ENCODE data around the gene PPP1R8. TPM values are rescaled to one million over a fixed set of nuclear protein-coding genes. Genes with fewer than 3 reads are reported as not detected.
A peak's percentile ranks its signal among the peaks of the same experiment; 100 is the strongest.
"Not testable (repeated sequence)": the region's sequence is repeated elsewhere in the genome, so short reads cannot be mapped to it uniquely, and the experiment has no call there.

The PPP1R8 gene
- total RNA-seq, 4 donors from 2014 or later = 32.5 to 43.5 (median 35.2) TPM

DNA sequence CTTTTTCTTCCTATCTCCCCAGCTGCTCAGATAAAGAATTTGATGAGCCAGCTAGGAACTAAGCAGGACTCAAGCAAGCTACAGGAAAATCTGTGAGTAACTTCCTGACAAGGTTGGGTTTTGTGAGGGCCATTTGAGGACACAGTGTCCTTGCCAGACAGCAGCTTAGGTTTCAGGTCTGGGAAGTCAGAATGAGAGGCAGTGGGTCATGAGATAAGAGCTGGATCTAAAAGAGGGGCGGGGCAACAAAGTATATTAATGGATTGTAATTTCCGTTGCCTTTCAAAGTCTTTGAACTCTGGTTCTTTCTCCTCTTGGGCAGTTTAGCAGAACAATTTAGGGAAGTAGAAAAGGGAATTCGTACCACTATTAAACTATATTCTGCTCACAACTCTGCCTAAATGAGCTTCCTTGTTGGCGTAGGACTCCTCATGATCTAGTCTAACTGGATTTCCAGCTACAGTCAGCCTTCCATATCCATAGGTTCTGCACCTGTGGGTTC, 41.0 kb upstream of the PPP1R8 start:
- Histone ChIP-seq H3K9me3 (no peaks in the 10 kb centered on the region), H3K27me3 (no peaks in the 10 kb centered on the region), H3K27ac (peak overlapping the region; percentile 70), H3K36me3 (peaks cover 42% of the 10 kb centered on the region), H3K4me3 (no peak overlapping the region), H3K4me1 (peaks cover 45% of the 10 kb centered on the region)
- TF ChIP-seq POLR2AphosphoS5 (IDR thresholded peaks at IDR 0.05) (no peak), EP300 (IDR thresholded peaks at IDR 0.05) (no peak), POLR2A (IDR thresholded peaks at IDR 0.05) (no peak)
- TF ChIP-seq, protein P1, sequence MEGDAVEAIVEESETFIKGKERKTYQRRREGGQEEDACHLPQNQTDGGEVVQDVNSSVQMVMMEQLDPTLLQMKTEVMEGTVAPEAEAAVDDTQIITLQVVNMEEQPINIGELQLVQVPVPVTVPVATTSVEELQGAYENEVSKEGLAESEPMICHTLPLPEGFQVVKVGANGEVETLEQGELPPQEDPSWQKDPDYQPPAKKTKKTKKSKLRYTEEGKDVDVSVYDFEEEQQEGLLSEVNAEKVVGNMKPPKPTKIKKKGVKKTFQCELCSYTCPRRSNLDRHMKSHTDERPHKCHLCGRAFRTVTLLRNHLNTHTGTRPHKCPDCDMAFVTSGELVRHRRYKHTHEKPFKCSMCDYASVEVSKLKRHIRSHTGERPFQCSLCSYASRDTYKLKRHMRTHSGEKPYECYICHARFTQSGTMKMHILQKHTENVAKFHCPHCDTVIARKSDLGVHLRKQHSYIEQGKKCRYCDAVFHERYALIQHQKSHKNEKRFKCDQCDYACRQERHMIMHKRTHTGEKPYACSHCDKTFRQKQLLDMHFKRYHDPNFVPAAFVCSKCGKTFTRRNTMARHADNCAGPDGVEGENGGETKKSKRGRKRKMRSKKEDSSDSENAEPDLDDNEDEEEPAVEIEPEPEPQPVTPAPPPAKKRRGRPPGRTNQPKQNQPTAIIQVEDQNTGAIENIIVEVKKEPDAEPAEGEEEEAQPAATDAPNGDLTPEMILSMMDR (IDR thresholded peaks at IDR 0.05) = no peak
- DNase-seq (ENCODE audit: low spot score in 2 of 2) = no peak
- 53% methylated on average over 4 of the region's 4 CpGs for WGBS

DNA sequence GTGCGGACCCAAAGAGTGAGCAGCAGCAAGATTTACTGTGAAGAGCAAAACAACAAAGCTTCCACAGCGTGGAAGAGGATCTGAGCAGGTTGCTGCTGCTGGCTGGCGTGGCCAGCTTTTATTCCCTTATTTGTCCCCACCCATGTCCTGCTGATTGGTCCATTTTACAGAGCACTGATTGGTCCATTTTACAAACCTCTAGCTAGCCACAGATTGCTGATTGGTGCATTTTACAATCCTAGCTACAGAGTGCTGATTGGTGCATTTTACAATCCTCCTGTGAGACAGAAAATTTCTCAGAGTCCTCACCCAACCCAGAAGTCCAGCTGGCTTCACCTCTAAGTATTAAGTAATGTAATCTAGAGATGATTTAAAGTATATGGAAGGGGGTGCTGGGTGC, 40.3 kb upstream of the PPP1R8 start:
- Histone ChIP-seq H3K4me1 (peaks cover 45% of the 10 kb centered on the region), H3K27ac (peak overlapping the region; percentile 70), H3K36me3 (peaks cover 47% of the 10 kb centered on the region)
- not testable (repeated sequence) for DNase-seq (ENCODE audit: low spot score in 2 of 2); H3K9me3 ChIP-seq; H3K4me3 ChIP-seq; H3K27me3 ChIP-seq
- WGBS = 97% methylated on average over 3 of the region's 3 CpGs

DNA sequence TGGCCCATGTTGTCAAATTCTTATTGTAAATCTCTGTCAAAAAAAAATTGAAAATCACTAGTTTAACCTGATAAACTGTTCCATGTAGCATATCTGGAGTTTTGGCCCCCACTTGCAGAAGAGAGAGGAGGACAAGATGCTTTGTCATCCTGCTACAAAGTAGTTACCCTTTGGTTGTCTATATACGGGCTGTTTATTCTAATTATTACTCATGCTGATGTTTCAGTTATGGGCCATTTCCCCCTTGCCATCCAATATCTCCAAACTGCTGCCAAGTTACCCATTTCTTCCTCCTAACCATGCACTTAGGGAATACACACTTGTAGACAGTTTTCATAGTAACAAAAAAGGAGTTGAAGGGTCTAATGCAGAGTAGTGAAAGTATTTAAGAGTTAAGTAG, 35.0 kb upstream of the PPP1R8 start:
- Histone ChIP-seq H3K9me3 (no peaks in the 10 kb centered on the region), H3K4me1 (no peaks in the 10 kb centered on the region), H3K4me3 (no peak overlapping the region), H3K36me3 (peaks cover 84% of the 10 kb centered on the region), H3K27ac (no peak overlapping the region), H3K27me3 (no peaks in the 10 kb centered on the region)
- 68% methylated on average over 1 of the region's 1 CpG for WGBS
- no peak for DNase-seq (ENCODE audit: low spot score in 2 of 2)
- no peak for TF ChIP-seq EP300 (IDR thresholded peaks at IDR 0.05)
- no peak for TF ChIP-seq POLR2AphosphoS5 (IDR thresholded peaks at IDR 0.05)
- no peak for TF ChIP-seq POLR2A (IDR thresholded peaks at IDR 0.05)
- TF ChIP-seq, protein P1 (IDR thresholded peaks at IDR 0.05) = no peak

DNA sequence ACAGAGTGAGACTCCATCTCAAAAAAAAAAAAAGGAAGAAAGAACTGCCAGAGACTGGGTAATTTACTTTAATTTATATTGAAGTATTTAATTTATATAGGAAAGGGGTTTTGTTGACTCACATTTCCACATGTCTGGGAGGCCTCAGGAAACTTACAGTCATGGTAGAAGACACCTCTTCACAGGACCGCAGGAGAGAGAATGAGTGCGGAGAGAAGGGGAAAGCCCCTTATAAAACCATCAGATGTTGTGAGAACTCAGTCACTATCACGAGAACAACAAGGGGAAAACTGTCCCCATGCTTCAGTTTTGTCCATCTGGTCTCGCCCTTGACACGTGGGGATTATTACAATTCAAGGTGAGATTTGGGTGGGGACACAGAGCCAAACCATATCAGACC, 25.8 kb upstream of the PPP1R8 start:
- Histone ChIP-seq H3K4me1 (no peaks in the 10 kb centered on the region), H3K4me3 (no peak overlapping the region), H3K36me3 (peaks cover 74% of the 10 kb centered on the region), H3K9me3 (no peaks in the 10 kb centered on the region), H3K27me3 (no peaks in the 10 kb centered on the region), H3K27ac (no peak overlapping the region)
- TF ChIP-seq POLR2A (IDR thresholded peaks at IDR 0.05) (no peak), POLR2AphosphoS5 (IDR thresholded peaks at IDR 0.05) (no peak), EP300 (IDR thresholded peaks at IDR 0.05) (no peak)
- TF ChIP-seq, protein P1 (IDR thresholded peaks at IDR 0.05) = no peak
- 88% methylated on average over 5 of the region's 5 CpGs for WGBS
- no peak for DNase-seq (ENCODE audit: low spot score in 2 of 2)

DNA sequence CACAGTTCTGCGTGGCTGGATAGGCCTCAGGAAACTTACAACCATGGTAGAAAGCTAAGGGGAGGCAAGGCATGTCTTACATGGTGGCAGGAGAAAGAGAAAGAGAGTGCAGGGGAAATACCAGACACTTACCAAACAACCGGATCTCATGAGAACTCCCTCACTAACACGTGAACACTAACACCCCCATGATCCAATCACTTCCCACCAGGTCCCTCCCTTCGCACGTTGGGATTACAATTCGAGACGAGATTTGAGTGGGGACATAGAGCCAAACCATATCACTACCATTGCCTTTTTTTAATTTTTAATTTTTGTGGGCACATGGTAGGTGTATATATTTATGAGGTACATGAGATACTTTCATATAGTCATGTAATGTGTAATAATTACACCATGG, 23.8 kb upstream of the PPP1R8 start:
- Histone ChIP-seq H3K27me3 (no peaks in the 10 kb centered on the region), H3K4me3 (no peak overlapping the region), H3K27ac (no peak overlapping the region), H3K4me1 (no peaks in the 10 kb centered on the region), H3K36me3 (peaks cover 58% of the 10 kb centered on the region), H3K9me3 (no peaks in the 10 kb centered on the region)
- 90% methylated on average over 7 of the region's 7 CpGs for WGBS
- TF ChIP-seq, protein P1 (IDR thresholded peaks at IDR 0.05) = no peak
- no peak for TF ChIP-seq POLR2A (IDR thresholded peaks at IDR 0.05)
- no peak for TF ChIP-seq POLR2AphosphoS5 (IDR thresholded peaks at IDR 0.05)
- TF ChIP-seq EP300 (IDR thresholded peaks at IDR 0.05) = no peak
- DNase-seq (ENCODE audit: low spot score in 2 of 2) = no peak

DNA sequence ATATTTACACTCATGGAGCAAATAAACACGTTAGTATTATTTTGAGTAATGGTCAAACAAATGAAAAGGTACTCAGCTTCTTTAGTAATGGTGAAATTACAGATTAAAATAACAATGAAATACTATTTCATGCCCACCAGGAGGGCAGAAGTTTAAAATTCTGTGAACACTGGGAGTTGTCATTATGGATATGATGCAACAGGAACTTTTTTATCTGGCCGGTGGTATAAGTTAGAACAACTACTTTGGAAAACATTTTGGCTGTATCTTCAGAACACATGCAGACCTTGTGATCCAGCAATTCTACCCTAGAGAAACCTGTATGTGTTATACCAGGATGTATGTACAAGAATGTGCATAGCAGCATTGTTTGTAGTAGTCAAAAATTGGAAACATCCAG, 23.2 kb upstream of the PPP1R8 start:
- 81% methylated on average over 2 of the region's 2 CpGs for WGBS
- no peak for TF ChIP-seq EP300 (IDR thresholded peaks at IDR 0.05)
- Histone ChIP-seq H3K36me3 (peaks cover 57% of the 10 kb centered on the region), H3K9me3 (no peaks in the 10 kb centered on the region), H3K27ac (no peak overlapping the region), H3K4me3 (no peak overlapping the region), H3K4me1 (no peaks in the 10 kb centered on the region), H3K27me3 (no peaks in the 10 kb centered on the region)
- no peak for DNase-seq (ENCODE audit: low spot score in 2 of 2)

DNA sequence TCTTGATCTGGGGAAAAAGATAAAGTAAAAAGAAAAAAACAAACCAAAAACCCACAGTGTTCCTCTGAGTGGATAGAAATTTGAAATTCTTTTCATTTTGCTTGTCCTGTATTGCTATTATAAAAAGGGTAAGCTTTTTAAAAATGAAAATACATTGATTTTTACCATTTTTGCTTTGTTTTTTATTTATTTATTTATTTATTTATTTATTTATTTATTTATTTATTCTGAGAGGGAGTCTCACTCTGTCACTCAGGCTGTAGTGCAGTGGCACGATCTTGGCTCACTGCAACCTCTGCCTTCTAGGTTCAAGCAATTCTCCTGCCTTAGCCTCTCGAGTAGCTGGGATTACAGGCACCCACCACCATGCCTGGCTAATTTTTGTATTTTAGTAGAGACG, 22.5 kb upstream of the PPP1R8 start:
- WGBS = 95% methylated on average over 3 of the region's 3 CpGs
- not testable (repeated sequence) for H3K9me3 ChIP-seq; DNase-seq (ENCODE audit: low spot score in 2 of 2); H3K27ac ChIP-seq; H3K27me3 ChIP-seq; H3K4me3 ChIP-seq; H3K4me1 ChIP-seq
- H3K36me3 ChIP-seq = peaks cover 57% of the 10 kb centered on the region

Data from suprapubic skin (tissue), 4 donors.